Stimulated activated CD4-positive, alpha-beta T cell treated with anti-CD3 and anti-CD28 coated beads, Interleukin-2, amount 100 ng/mL, for 48 hours (primary cell): Measurements from ENCODE around the gene PDCD7.
"Not testable (repeated sequence)": the region's sequence is repeated elsewhere in the genome, so short reads cannot be mapped to it uniquely, and the experiment has no call there.

Experiments
- DNase-seq, 2 donors: peaks; one replicate each; pipeline ENCODE4 v3.0.0-alpha.2; 2020

PDCD7 gene

GRCh38 chr15:65115542-65115941, 18.1 kb downstream of the PDCD7 start:
- DNase-seq: no peak

GRCh38 chr15:65115086-65115485, 18.5 kb downstream of the PDCD7 start, which contains the start of gene UBAP1L:
TSS of gene UBAP1L (minus strand) at chr15:65115200. CDS start at chr15:65106215, 8,985 bp downstream.
- no peak for DNase-seq

- DNase-seq: no peak
Observed at GRCh38 chr15:65110676-65111292, 22.8 kb downstream of the PDCD7 start.

GRCh38 chr15:65106011-65106590, 27.5 kb downstream of the PDCD7 start:
- no peak for DNase-seq

- no peak for DNase-seq
Observed at GRCh38 chr15:65105038-65105437, 28.6 kb downstream of the PDCD7 start.

- DNase-seq: no peak
Observed at GRCh38 chr15:65102912-65103311, 30.7 kb downstream of the PDCD7 start.

- no peak for DNase-seq
Observed at GRCh38 chr15:65101891-65102708, 31.5 kb downstream of the PDCD7 start.

GRCh38 chr15:65101411-65101890, 32.2 kb downstream of the PDCD7 start:
- DNase-seq: peak; percentile 64 to 66

GRCh38 chr15:65100442-65100841, 33.2 kb downstream of the PDCD7 start:
- no peak for DNase-seq

GRCh38 chr15:65099801-65100200, 33.8 kb downstream of the PDCD7 start:
- DNase-seq: not testable (repeated sequence)

GRCh38 chr15:65099336-65099735, 34.3 kb downstream of the PDCD7 start:
- no peak for DNase-seq

GRCh38 chr15:65097651-65098263, 35.9 kb downstream of the PDCD7 start:
- DNase-seq: no peak

- no peak for DNase-seq
Observed at GRCh38 chr15:65096481-65097385, 36.9 kb downstream of the PDCD7 start.

GRCh38 chr15:65095747-65096104, 37.9 kb downstream of the PDCD7 start:
- no peak for DNase-seq

- no peak for DNase-seq
Observed at GRCh38 chr15:65095011-65095746, 38.4 kb downstream of the PDCD7 start.

GRCh38 chr15:65094294-65094995, 39.2 kb downstream of the PDCD7 start:
- no peak for DNase-seq

- not testable (repeated sequence) for DNase-seq
Observed at GRCh38 chr15:65093793-65094170, 39.8 kb downstream of the PDCD7 start.

- DNase-seq: no peak
Observed at GRCh38 chr15:65092911-65093792, 40.5 kb downstream of the PDCD7 start.

GRCh38 chr15:65091946-65092770, 41.5 kb downstream of the PDCD7 start:
- no peak for DNase-seq
